B cell (primary cell): ENCODE measurements around the gene ZFAND2A. TPM values are rescaled to one million over a fixed set of nuclear protein-coding genes. Genes with fewer than 3 reads are reported as not detected.
"Not testable (repeated sequence)": the region's sequence is repeated elsewhere in the genome, so short reads cannot be mapped to it uniquely, and the experiment has no call there.

Experiments used
- ATAC-seq: fragments of 200-7000 bp; cut with Tn5 transposase; one replicate; pipeline ENCODE4 v1.10.0; 2021; ENCODE audit warnings: low read depth, mild to moderate bottlenecking, moderate number of reproducible peaks, moderate library complexity
- CTCF ChIA-PET: fragments of 350-600 bp; sonication (Branson Sonifier 250); formaldehyde crosslinking; loops from one replicate; lab custom pipeline; 2021; ENCODE audit warnings: antibody characterized with exemption, inconsistent platforms; lab: Charles Lee
- POLR2A ChIA-PET: fragments of 350-600 bp; sonication (Branson Sonifier 250); formaldehyde crosslinking; loops from one replicate; lab custom pipeline; 2021; ENCODE audit warnings: antibody characterized with exemption; lab: Charles Lee
- DNase-seq: peaks from one replicate; pipeline ENCODE4 v3.0.0; 2013
- H2AFZ ChIP-seq: 2 replicates; pipeline ENCODE4 v1.6.1; 2012; ENCODE audit warnings: mild to moderate bottlenecking, low read depth, low read length; ENCODE audit not compliant: insufficient read depth, poor library complexity, severe bottlenecking
- H3K27ac ChIP-seq, 2 donors: 1 replicate in 1 of 2; 2 replicates in 1 of 2; pipeline ENCODE4 v1.5.1; 2012 to 2013; ENCODE audit warnings: low read length in 2 of 2, mild to moderate bottlenecking in 2 of 2, moderate library complexity in 1 of 2
- H3K27me3 ChIP-seq, 4 experiments: fragments of 200-600 bp in 1 of 4; sonication (generic) in 1 of 4; replicated peaks in 1 of 4; 1 replicate in 2 of 4; 2 replicates in 2 of 4; pipeline versions ENCODE4 v1.6.1 to v1.7.0; 2013 to 2016; ENCODE audit warnings: low read length in 3 of 4, mild to moderate bottlenecking in 2 of 4, mixed read lengths in 1 of 4, moderate library complexity in 1 of 4; ENCODE audit not compliant: insufficient read depth in 4 of 4, control insufficient read depth in 3 of 4; ENCODE audit errors: control extremely low read depth in 1 of 4
- H3K36me3 ChIP-seq, 2 experiments: replicated peaks in 1 of 2; 1 replicate in 1 of 2; 2 replicates in 1 of 2; pipeline versions ENCODE4 v1.6.1 to v1.7.1; 2013; ENCODE audit warnings: low read length in 1 of 2; ENCODE audit not compliant: insufficient read depth in 2 of 2, control insufficient read depth in 1 of 2; ENCODE audit errors: control extremely low read depth in 1 of 2, extremely low read depth in 1 of 2
- H3K4me1 ChIP-seq, 2 donors: fragments of 200-600 bp in 1 of 2; sonication (generic) in 1 of 2; 1 replicate in 1 of 2; 2 replicates in 1 of 2; pipeline versions ENCODE4 v1.5.1 to v1.6.1; 2013 to 2017; ENCODE audit warnings: low read length in 2 of 2; ENCODE audit not compliant: control insufficient read depth in 2 of 2, insufficient read depth in 2 of 2
- H3K4me2 ChIP-seq: replicated peaks from 2 replicates; pipeline ENCODE3; 2012; ENCODE audit warnings: mild to moderate bottlenecking, low read depth, low read length; ENCODE audit not compliant: poor library complexity, severe bottlenecking
- H3K4me3 ChIP-seq, 5 experiments: fragments of 200-600 bp in 1 of 5; sonication (generic) in 1 of 5; 1 replicate in 3 of 5; 2 replicates in 2 of 5; pipeline versions ENCODE4 v1.5.1 to v1.7.0; 2011 to 2016; ENCODE audit warnings: low read length in 4 of 5, mild to moderate bottlenecking in 4 of 5, low read depth in 2 of 5, control low read depth in 1 of 5, moderate library complexity in 1 of 5; ENCODE audit not compliant: insufficient read depth in 1 of 5; ENCODE audit errors: control extremely low read depth in 1 of 5, extremely low read depth in 1 of 5
- H3K79me2 ChIP-seq: fragments of 200-600 bp; sonication (generic); one replicate; pipeline ENCODE4 v1.6.0; 2016; ENCODE audit warnings: low read length; ENCODE audit not compliant: control insufficient read depth, insufficient read depth
- H3K9ac ChIP-seq: fragments of 200-600 bp; sonication (generic); 2 replicates; pipeline ENCODE4 v1.6.1; 2017; ENCODE audit warnings: mild to moderate bottlenecking, low read length, moderate library complexity
- H3K9me3 ChIP-seq, 3 donors: one replicate each; pipeline versions ENCODE4 v1.6.1 to v1.7.1; 2013; ENCODE audit warnings: low read length in 2 of 3; ENCODE audit not compliant: control insufficient read depth in 2 of 3, insufficient read depth in 1 of 3; ENCODE audit errors: control extremely low read depth in 1 of 3
- H4K20me1 ChIP-seq: 2 replicates; pipeline ENCODE4 v1.6.0; 2012; ENCODE audit warnings: mild to moderate bottlenecking, low read length; ENCODE audit not compliant: insufficient read depth, control insufficient read depth, poor library complexity, severe bottlenecking
- H3K27ac Mint-ChIP-seq: one replicate; pipeline ENCODE4 v1.8.0; 2021; ENCODE audit warnings: mixed read lengths
- H3K27me3 Mint-ChIP-seq: one replicate; pipeline ENCODE4 v1.8.0; 2021; ENCODE audit warnings: mixed read lengths
- H3K4me1 Mint-ChIP-seq: one replicate; pipeline ENCODE4 v1.8.0; 2021; ENCODE audit warnings: mixed read lengths
- H3K4me3 Mint-ChIP-seq: one replicate; pipeline ENCODE4 v1.8.0; 2021; ENCODE audit warnings: mixed read lengths
- H3K9me3 Mint-ChIP-seq: one replicate; pipeline ENCODE4 v1.8.0; 2022; ENCODE audit warnings: mixed read lengths; ENCODE audit not compliant: insufficient read depth
- EZH2 ChIP-seq: IDR thresholded peaks from 2 replicates; pipeline ENCODE4 v1.6.1; 2012; ENCODE audit warnings: borderline replicate concordance, low read depth, mild to moderate bottlenecking, moderate library complexity, low read length; ENCODE audit not compliant: insufficient read depth, poor library complexity, severe bottlenecking
- WGBS: methylation state at CpG from one replicate; pipeline ENCODE4 v1.1.5; 2013; ENCODE audit warnings: missing lambda C conversion rate; ENCODE audit not compliant: insufficient coverage; 5-methylcytosine and 5-hydroxymethylcytosine counted together
- intact Hi-C: fragments of 100-400 bp; cut with micrococcal nuclease; formaldehyde crosslinking; loops from one replicate; pipeline ENCODE4 v1.10.0; 2022
- polyA plus RNA-seq: library from polyadenylated mRNA; depleted of rRNA; stranded (reverse); fragments of >200 nt; gene quantifications from 2 replicates; pipeline ENCODE4 v1.2.3, GENCODE V29; 2012
- total RNA-seq, 2 donors: library from RNA; stranded (reverse); fragments of 120-200 nt in 1 of 2; gene quantifications; 1 replicate in 1 of 2; 2 replicates in 1 of 2; pipeline versions ENCODE4 v1.2.3 to v1.2.4, GENCODE V29; 2013 to 2022
- TF ChIP-seq, protein P1 (sequence below): fragments of 200-600 bp; IDR thresholded peaks from one replicate; pipeline ENCODE4 v1.8.0; 2022; ENCODE audit warnings: antibody characterized with exemption, mild to moderate bottlenecking

The ZFAND2A gene
- total and polyA plus RNA-seq, 2 donors (not counting 1 experiment from before 2014, with no cell fraction given) = 26.7 to 113 TPM

DNA sequence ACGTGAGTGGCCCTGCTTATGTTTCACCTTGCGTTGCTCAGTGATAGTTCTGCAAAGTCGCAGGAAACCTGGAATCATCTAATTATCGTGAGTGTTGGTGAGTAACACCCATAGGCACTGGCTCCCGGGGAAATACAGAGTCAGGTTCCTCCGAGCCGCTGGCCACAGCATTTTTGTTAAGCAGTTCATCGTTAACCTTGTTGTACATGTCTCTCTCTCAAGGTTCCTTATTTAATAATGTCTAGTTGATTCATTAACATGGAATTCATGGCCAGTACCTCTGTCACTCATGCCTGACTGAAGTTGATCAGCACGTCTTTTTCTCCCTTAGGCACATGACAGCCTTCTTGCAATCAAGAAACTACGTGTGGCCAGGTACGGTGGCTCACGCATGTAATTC is 3.1 kb upstream of the ZFAND2A start:
- TF ChIP-seq, protein P1, sequence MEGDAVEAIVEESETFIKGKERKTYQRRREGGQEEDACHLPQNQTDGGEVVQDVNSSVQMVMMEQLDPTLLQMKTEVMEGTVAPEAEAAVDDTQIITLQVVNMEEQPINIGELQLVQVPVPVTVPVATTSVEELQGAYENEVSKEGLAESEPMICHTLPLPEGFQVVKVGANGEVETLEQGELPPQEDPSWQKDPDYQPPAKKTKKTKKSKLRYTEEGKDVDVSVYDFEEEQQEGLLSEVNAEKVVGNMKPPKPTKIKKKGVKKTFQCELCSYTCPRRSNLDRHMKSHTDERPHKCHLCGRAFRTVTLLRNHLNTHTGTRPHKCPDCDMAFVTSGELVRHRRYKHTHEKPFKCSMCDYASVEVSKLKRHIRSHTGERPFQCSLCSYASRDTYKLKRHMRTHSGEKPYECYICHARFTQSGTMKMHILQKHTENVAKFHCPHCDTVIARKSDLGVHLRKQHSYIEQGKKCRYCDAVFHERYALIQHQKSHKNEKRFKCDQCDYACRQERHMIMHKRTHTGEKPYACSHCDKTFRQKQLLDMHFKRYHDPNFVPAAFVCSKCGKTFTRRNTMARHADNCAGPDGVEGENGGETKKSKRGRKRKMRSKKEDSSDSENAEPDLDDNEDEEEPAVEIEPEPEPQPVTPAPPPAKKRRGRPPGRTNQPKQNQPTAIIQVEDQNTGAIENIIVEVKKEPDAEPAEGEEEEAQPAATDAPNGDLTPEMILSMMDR = no peak
- no peak for TF ChIP-seq EZH2
- Histone ChIP-seq H3K27me3 (no peaks in the 10 kb centered on the region), H3K27ac (no peak overlapping the region), H3K4me1 (peaks cover 16 to 22% of the 10 kb centered on the region in 2 donors), H3K36me3 (no peaks in the 10 kb centered on the region), H3K4me2 (no peak overlapping the region), H2AFZ (no peak overlapping the region), H3K9me3 (no peaks in the 10 kb centered on the region), H3K9ac (no peak overlapping the region), H3K79me2 (peaks cover 22% of the 10 kb centered on the region), H4K20me1 (no peaks in the 10 kb centered on the region), H3K4me3 (no peak overlapping the region)
- H3K4me1 Mint-ChIP-seq = peaks cover 19% of the 10 kb centered on the region
- H3K27ac Mint-ChIP-seq = no peak overlapping the region
- POLR2A ChIA-PET = no interaction called here
- intact Hi-C loops = no loop called here
- H3K4me3 Mint-ChIP-seq = no peak overlapping the region
- no peaks in the 10 kb centered on the region for H3K27me3 Mint-ChIP-seq
- DNase-seq (no peak), ATAC-seq (no peak)
- WGBS = over 99% methylated on average over 11 of the region's 12 CpGs
- CTCF ChIA-PET = interaction anchor here (3.1 kb wide), 1 partner anchor 12 kb away, joined by 11 read pairs; no protein-coding TSS in a partner anchor
- H3K9me3 Mint-ChIP-seq = no peaks in the 10 kb centered on the region

DNA sequence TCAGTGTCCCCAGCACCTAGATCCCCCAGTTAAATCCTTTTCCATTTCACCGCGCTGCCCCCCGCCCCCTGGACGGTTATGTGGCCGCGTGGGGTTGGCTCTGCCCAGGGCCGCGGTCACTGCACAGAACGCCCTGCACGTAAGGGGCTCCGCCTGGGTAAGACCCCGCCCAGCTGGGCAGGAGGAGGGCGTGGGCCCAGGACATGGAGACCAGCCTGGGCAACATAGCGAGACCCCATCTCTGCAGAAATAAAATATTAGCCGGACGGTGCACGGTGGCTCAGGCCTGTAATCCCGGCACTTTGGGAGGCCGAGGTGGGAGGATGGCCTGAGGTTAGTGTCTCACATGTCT is 650 bp upstream of the ZFAND2A start:
- ChIA-PET CTCF (interaction anchor here (1.1 to 2.2 kb wide), 5 partner anchors 9 to 168 kb away, joined by 3 to 11 read pairs (median 3); no protein-coding TSS in a partner anchor), POLR2A (interaction anchor here (0.6 to 1.5 kb wide), 4 partner anchors 9 to 211 kb away, joined by 3 to 4 read pairs (median 4); no protein-coding TSS in a partner anchor)
- peak overlapping the region; percentile 100 for H3K9ac ChIP-seq
- Mint-ChIP-seq H3K27ac (peak overlapping the region; percentile 90), H3K4me3 (peak overlapping the region; percentile 87), H3K27me3 (no peaks in the 10 kb centered on the region), H3K4me1 (peaks cover 24% of the 10 kb centered on the region), H3K9me3 (no peaks in the 10 kb centered on the region)
- ATAC-seq = no peak
- peak overlapping the region; percentile 38 to 99 (median 94) for H3K4me3 ChIP-seq
- WGBS = 23% methylated on average over 19 of the region's 19 CpGs
- DNase-seq = no peak
- H3K27me3 ChIP-seq = no peaks in the 10 kb centered on the region
- H4K20me1 ChIP-seq = no peaks in the 10 kb centered on the region
- H3K27ac ChIP-seq = peak overlapping the region; percentile 51 to 89
- no peaks in the 10 kb centered on the region for H3K9me3 ChIP-seq
- peaks cover 0 to 15% of the 10 kb centered on the region in 2 experiments for H3K36me3 ChIP-seq
- TF ChIP-seq, protein P1 = no peak
- no peak for TF ChIP-seq EZH2
- peak overlapping the region; percentile 90 for H3K4me2 ChIP-seq
- intact Hi-C loops = loop anchor here (1.0 kb wide), 3 partner anchors 20 to 185 kb away; partner anchors contain the start of gene COX19
- peak overlapping the region; percentile 72 for H2AFZ ChIP-seq
- peaks cover 16 to 22% of the 10 kb centered on the region in 2 donors for H3K4me1 ChIP-seq
- H3K79me2 ChIP-seq = peaks cover 37% of the 10 kb centered on the region

DNA sequence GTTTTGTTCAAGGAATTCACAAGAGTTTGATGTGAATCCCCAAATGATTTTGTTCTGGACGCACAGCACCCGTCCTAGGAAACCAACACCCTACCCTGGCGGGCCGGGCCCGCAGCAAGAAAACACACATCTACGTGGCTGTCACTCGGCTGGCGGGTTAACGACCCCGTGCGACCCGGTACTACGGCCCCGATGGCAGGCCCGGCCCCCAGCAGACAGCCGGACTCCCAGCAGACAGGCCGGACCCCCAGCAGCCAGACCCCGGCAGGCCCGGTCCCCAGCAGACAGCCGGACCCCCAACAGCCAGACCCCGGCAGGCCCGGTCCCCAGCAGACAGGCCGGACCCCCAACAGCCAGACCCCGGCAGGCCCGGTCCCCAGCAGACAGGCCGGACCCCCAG is 765 bp downstream of the ZFAND2A start:
- H3K79me2 ChIP-seq = peaks cover 43% of the 10 kb centered on the region
- H3K4me1 ChIP-seq = peaks cover 16 to 22% of the 10 kb centered on the region in 2 donors
- H3K4me2 ChIP-seq = peak overlapping the region; percentile 90
- H4K20me1 ChIP-seq, H3K9me3 ChIP-seq, ATAC-seq, H3K27me3 Mint-ChIP-seq, H3K9me3 Mint-ChIP-seq, intact Hi-C loops, H2AFZ ChIP-seq, DNase-seq, H3K27me3 ChIP-seq: not testable (repeated sequence)
- H3K4me3 Mint-ChIP-seq = peak overlapping the region; percentile 85
- ChIA-PET CTCF (interaction anchor here (1.2 to 1.5 kb wide), 5 partner anchors 15 to 93 kb away, joined by 3 to 5 read pairs (median 4); no protein-coding TSS in a partner anchor), POLR2A (interaction anchor here (1.3 to 1.5 kb wide), 2 partner anchors 8 to 16 kb away, joined by 3 to 4 read pairs; no protein-coding TSS in a partner anchor)
- 13% methylated on average over 19 of the region's 26 CpGs for WGBS
- H3K4me3 ChIP-seq = peak overlapping the region; percentile 41 to 99 (median 94)
- peak overlapping the region; percentile 87 for H3K27ac Mint-ChIP-seq
- peaks cover 24% of the 10 kb centered on the region for H3K4me1 Mint-ChIP-seq
- H3K36me3 ChIP-seq = peaks cover 0 to 29% of the 10 kb centered on the region in 2 experiments
- H3K27ac ChIP-seq = peak overlapping the region; percentile 38 to 89
- H3K9ac ChIP-seq = peak overlapping the region; percentile 100
